GM21825 (cell line): ENCODE measurements around the gene ATF4.

Experiments used
- ATAC-seq: cut with Tn5 transposase; IDR thresholded peaks from one replicate; pipeline ENCODE4 v1.9.1; 2021; ENCODE audit warnings: mild to moderate bottlenecking, moderate library complexity; ENCODE audit not compliant: unreplicated experiment

ATF4 gene

DNA sequence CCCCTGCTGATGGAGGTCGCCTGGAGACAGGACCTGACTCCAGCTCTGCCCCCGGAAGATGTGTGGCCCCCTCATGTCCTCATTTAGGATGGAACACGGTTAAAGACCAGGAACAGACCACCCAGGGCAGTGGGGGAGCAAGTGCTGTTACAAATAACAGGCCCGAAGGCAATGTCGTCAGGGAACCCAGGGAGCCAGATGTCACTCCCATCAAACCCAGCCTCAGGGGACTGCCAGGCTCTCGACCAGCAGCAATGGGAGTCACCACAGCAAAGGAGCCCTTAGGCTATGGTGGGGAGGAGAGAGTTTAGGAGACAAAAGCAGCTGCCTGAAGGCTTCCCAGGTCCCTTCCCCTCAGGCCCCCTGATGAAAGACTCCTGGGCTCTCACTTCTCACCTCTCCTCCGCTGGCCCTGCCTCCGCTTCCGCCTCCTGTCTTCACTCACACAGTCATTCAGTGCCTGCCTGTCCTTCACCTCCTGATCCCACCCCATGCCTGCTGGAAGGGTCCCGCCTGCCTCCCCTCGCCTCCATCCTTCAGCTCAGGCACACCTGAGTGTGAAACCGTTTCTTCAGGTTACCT, 7.8 kb downstream of the ATF4 start:
- no peak for ATAC-seq

DNA sequence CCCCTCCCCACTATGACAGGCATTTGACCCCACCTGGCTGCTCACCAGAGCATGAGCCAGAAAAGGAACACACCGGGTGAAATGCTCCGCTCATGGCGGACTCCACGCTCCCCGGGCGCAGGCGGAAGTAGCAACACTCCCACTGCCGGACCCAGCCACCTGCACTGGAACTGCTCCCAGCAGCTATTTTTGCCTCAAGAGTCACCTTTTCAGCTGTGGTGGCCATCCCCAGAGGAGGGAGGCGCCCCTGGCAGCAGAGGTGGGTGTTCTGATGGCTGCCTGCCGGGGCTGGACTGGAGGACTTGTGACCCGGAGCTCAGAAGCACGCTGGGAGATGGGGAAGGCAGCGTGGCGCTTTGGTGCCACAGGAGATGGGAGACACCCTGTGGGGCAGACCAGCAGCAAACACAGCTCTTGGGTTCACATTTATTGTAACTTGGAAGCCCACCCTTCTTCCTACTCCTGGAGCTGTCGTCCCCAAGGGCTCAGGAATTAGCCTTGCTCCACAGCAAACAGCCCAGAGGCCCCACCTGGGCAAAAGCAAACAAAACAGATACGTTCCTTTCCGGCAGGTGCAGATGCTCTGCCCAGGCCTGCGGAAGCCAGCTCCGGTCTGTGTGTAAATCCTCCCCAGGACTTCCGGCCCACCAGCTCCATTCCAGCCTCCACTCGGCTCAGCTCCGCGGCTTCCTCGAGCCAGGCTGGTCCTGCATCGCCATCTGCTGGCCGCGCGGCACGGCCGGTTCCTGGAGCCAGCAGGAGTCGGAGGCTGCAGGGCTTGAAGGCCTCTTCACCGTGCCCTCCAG, 8.5 kb downstream of the ATF4 start:
- ATAC-seq = no peak

GRCh38 chr22:39529487-39529851, 9.1 kb downstream of the ATF4 start:
- no peak for ATAC-seq

GRCh38 chr22:39530116-39530515, 9.8 kb downstream of the ATF4 start:
- ATAC-seq = no peak

- no peak for ATAC-seq
Measured at GRCh38 chr22:39530692-39531331, 10.4 kb downstream of the ATF4 start.

DNA sequence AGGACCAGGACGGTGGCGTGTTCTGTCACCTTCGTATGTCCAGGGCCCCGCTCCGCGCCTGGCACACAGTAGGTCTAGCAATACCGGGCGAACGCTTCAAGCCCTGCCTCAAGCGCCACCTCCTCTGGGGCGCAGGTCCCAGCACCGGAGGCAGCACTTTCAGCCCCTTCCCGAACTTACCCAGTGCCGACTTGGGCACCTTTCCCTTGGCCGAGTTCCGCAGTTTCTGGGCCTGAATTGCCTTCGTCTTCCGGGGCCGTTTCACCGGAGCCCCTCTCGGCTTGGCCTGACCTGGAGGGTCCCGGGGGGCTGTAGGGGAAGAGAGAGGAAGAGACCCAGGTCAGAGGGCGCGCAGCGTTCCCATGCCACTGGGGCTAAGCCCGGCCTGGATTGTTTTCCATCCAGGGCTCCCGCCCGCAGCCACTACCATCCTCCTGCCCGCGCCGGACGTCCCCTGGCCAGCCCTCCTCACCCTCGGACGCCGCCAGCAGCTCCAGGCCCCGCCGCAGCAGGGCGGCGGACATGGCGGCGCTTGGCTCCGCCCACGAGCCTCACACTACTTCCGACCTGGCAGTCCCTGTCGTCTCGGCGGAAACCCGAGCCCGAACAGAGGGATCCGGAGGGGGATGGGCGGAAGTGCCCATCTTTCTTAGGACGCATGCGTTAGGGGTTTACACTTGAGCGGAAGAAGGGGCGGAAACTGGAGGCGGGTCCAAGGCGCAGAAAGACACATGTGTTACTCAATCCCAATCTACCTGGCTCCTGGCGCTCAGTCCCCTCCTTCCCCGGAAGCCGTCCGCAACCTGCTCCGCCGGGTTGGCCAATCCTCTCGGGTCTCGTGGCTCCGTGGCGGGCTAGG, 12.1 kb downstream of the ATF4 start, which contains the start of gene RPS19BP1:
TSS of gene RPS19BP1 (minus strand) at position 534 of the 859 bp plus-strand sequence. CDS start at position 524, 10 bp downstream.
- ATAC-seq = peak; percentile 58

DNA sequence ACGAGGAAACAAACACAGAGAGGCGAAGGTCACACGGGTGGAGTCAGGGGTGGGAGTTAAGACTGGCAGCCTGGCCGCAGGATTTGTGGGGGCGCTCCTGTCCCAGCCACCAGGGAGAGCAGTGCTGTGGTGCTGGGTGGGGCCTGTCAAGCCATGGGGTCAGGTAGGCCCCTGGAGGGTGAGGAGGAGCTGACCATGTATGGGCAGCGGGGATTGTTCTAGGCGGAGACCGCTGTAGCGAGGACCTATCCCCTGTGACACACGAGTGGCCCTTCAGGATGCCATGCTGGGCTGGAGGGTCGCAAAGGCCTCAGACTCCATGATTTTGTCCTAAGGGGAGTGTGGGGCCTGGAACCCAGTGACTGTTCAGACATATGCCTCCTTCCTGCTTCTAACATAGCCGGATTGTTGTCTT, 13.7 kb downstream of the ATF4 start:
- ATAC-seq = no peak

DNA sequence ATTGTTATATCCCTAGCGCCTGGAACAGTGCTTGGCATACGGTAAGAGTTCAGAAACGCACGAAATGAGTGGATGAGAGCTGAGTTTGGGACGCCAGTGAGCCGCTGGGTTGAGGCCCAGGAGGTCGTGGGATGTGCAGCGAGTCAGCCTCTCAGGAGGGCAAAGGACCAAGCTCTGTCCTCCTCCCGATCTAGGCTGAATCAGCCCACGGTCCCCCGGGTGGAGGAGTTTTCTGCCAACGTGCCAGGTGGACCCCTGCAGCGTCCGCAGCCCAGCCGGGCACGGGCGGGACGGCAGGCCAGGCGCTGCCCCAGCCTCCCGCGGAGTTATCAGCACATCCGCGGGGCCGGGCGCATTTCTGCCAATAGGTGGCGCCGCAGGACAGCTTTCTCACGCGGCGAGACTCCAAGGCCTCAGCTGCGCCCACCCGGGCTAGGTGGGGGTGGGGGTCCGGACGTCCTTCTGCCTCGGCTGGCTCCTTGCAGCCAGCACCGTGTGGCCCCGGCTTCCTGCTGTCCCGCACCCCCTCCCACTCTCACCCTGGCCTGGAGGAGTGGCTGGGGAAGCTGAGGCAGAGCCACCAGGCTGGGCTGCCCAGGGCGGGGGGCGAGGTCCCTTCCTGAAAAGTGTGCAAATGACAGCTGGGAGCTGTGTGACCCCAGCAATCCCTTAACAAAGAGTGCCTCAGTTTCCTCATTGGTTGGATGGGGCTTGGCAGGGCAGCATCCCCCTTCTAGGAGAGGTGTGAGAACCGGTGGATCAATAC, 14.4 kb downstream of the ATF4 start:
- no peak for ATAC-seq

DNA sequence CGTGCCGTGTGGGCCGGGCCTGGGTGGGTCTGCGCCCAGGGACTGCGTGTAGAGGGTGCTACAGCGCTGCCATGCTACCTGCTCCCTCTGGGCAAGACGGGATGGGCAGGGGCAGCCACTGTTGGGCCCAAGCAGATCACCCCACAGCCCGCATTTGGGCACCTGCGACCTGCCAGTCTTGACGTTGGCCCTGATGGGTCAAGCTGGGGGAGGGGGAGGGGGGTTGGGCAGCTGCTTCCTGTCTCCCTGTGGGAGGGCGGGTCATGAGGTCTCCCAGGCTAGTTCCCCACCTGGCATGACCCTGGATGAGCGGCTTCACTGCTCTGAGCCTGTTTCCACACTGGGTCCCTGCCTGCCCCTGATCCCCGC, 15.0 kb downstream of the ATF4 start:
- no peak for ATAC-seq

DNA sequence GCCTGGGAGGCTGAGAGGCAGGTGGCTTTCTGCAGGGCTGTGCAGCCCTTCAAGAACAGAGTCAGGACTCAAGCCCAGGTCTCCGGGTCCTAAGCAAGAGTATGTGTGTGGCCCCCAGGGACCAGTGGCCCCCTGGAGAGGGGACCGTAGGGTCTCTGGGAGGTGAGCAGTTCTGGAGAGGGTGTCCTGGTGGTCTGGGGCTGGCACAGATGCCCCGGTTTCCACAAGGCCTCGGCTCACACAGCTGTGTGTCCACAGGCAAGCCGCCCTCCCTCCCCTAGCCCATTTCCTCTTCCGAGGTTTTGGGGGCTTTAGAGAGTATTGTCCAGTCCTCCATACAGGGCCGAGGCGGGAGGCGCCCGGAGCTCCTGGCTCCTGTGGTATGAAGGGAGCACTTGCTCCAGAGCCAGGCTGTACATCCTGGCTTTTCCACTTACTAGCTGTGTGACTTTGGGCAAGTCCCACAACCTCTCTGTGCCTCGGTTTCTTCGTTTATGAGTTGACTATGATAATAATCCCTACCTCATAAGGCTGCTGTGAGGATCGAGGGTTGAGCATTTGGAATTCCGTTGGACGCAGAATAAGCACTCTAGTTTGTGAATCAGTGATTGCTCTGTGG, 15.6 kb downstream of the ATF4 start:
- ATAC-seq = no peak

- no peak for ATAC-seq
Measured at GRCh38 chr22:39536711-39537110, 16.3 kb downstream of the ATF4 start.

DNA sequence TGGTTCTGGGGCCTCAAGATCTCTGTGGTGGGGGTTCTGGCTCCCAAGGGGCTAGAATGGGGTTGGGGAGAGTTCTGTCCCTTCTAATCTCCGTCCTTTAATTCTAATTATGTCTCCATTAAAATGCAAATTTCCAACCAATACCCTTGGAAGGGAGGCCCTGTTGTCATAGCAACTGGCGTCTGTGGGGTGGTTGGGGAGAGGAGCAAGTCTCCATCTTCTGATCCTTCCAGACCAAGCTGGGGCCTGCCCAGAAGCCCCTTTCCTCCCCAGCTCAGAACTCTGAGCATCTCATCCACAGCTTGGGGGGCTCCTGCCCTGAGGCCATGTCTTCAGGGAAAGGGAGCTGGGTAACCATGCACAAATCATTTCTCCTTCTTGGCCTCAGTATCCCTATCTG, 17.6 kb downstream of the ATF4 start:
- ATAC-seq = no peak

GRCh38 chr22:39543095-39543494, 22.7 kb downstream of the ATF4 start:
- no peak for ATAC-seq

DNA sequence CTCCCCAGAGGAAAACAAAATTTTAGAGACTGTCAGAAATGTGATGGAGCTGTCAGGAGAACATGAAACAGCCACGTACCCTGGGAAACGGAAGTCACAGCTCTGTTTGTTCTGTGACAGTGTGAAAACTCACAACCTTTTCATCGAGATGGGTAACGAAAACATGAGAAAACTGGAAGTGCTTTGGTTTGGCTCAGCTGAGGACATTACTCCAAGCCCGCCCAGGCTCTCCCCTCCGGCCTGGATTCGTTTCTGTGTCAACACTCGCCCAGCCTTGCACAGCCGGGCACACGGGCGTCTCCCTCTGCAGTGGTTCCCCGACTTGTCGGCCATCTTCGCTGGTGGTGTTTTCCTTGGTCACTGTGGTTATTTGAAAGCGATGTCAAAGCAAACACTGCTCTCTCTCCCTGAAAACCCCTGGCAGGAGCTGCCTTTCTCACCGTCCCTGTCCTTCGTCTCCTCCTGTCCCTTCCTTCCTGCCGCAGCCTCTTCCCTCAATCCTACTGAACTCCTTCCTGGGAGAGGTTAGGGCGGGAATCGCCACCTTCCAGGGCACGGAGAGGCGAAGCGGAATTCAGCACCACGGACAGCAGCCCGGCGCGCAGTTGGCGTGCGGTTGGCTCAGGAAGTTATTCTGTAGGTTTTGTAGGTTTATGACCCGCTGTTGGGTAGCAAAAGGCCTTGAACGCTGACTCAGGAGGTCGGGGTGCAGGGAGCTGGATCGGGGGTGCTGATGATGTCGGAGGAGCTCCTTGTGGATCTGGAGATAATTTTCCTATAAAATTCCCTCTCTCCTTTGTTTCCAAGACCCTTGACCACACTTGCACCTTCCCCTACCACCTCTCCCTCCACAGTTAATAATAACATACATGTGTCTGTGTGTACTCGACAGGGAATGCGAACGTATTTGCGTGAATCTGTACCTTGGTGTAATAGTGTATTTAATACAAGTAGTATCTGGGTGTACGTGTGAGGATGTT, 25.3 kb downstream of the ATF4 start:
- ATAC-seq = no peak

DNA sequence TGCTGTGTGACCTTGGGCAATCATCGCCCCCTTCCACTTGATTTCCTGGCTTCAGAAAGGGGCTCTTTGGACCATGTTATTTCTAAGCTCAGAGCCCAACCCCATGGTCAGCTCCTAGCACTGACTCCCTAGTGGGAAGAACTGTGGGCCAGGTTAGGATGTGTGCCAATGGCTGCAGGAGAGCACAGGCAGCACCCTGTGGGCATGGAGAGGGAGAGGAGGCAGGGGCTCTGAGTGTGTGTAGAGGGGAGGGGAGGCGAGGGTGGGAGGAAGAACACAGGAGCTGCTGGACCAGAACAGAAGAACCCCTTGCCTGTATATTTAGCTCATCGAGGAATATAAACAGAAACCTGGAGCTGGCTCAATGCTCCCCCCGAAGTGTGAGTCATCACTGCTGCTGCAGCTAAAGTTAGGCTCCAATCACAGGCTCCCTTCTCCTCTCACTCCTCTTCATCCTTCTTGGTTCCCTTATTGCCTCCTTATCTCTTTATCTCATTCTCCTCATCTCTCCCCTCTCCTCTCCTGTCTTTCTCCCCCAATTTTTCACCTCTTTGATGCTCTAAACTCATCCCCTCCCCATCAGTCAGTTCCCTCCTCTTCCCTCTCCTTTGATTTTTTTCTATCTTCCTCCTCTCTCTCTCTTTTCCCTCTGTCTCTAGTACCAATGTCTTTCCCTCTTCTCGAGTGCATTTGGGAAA, 26.7 kb downstream of the ATF4 start:
- no peak for ATAC-seq

DNA sequence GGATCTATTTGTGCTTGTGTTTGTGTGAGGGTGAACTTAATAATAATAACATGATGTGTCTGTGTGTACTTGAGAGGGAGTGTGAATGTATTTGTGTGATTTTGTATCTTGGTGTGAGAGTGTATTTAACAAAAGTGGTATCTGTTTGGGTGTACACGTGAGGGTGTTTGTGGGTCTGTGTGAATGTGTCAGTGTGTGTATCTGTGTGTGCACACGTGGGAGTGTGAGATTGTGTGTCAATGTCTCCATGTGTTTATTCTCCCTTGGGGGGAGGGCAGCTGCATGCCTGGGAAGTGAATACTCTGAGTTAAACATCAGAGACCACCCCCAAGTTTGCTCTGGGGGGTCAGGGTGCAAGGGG, 27.2 kb downstream of the ATF4 start:
- ATAC-seq = no peak

GRCh38 chr22:39553429-39553828, 33.1 kb downstream of the ATF4 start:
- ATAC-seq = no peak

GRCh38 chr22:39554151-39554550, 33.8 kb downstream of the ATF4 start:
- ATAC-seq = no peak
